Natural killer cell (primary cell): ENCODE measurements around the gene GPSM1. TPM values are rescaled to one million over a fixed set of nuclear protein-coding genes. Genes with fewer than 3 reads are reported as not detected.

Experiments used
- ATAC-seq, 3 donors: fragments of 150-1000 bp in 2 of 3; fragments of 200-7000 bp in 1 of 3; cut with Tn5 transposase; 1 replicate in 1 of 3; 2 replicates in 2 of 3; pipeline ENCODE4 v1.10.0; 2021; ENCODE audit warnings: mild to moderate bottlenecking in 2 of 3, moderate library complexity in 2 of 3
- DNase-seq, 2 donors: peaks; one replicate each; pipeline versions ENCODE4 v3.0.0 to v3.0.0-alpha.2; 2013 to 2021; ENCODE audit warnings: mixed read lengths in 1 of 2
- H3K27ac ChIP-seq: one replicate; pipeline ENCODE4 v1.5.1; 2013; ENCODE audit warnings: mild to moderate bottlenecking, low read length
- H3K27me3 ChIP-seq: one replicate; pipeline ENCODE4 v1.6.1; 2013; ENCODE audit warnings: low read length; ENCODE audit not compliant: control insufficient read depth, insufficient read depth
- H3K36me3 ChIP-seq: one replicate; pipeline ENCODE4 v1.6.1; 2013; ENCODE audit warnings: low read length; ENCODE audit not compliant: control insufficient read depth, insufficient read depth
- H3K4me1 ChIP-seq: one replicate; pipeline ENCODE4 v1.6.1; 2013; ENCODE audit warnings: low read length; ENCODE audit not compliant: control insufficient read depth, insufficient read depth
- H3K4me3 ChIP-seq: one replicate; pipeline ENCODE4 v1.5.1; 2013; ENCODE audit warnings: low read length
- H3K9me3 ChIP-seq: one replicate; pipeline ENCODE4 v1.6.1; 2013; ENCODE audit warnings: low read length; ENCODE audit not compliant: control insufficient read depth, insufficient read depth
- H3K27ac Mint-ChIP-seq, 2 donors: one replicate each; pipeline ENCODE4 v1.8.0; 2022; ENCODE audit warnings: mild to moderate bottlenecking in 2 of 2, mixed read lengths in 2 of 2, moderate library complexity in 1 of 2
- H3K27me3 Mint-ChIP-seq, 2 donors: one replicate each; pipeline ENCODE4 v1.8.0; 2022; ENCODE audit warnings: low read depth in 2 of 2, mixed read lengths in 2 of 2
- H3K36me3 Mint-ChIP-seq: one replicate; pipeline ENCODE4 v1.8.0; 2022; ENCODE audit warnings: mixed read lengths
- H3K4me1 Mint-ChIP-seq, 2 donors: one replicate each; pipeline ENCODE4 v1.8.0; 2022; ENCODE audit warnings: mixed read lengths in 2 of 2
- H3K4me3 Mint-ChIP-seq: one replicate; pipeline ENCODE4 v1.8.0; 2022; ENCODE audit warnings: mild to moderate bottlenecking, moderate library complexity, mixed read lengths
- H3K9me3 Mint-ChIP-seq, 2 donors: one replicate each; pipeline ENCODE4 v1.8.0; 2022; ENCODE audit warnings: mixed read lengths in 2 of 2
- CTCF ChIP-seq: fragments of 200-600 bp; IDR thresholded peaks from one replicate; pipeline ENCODE4 v1.8.0; 2022; ENCODE audit warnings: antibody characterized with exemption
- WGBS: methylation state at CpG from one replicate; pipeline ENCODE4 v1.1.7; 2013; ENCODE audit warnings: missing lambda C conversion rate; ENCODE audit not compliant: insufficient coverage; 5-methylcytosine and 5-hydroxymethylcytosine counted together
- intact Hi-C: fragments of 100-400 bp; cut with micrococcal nuclease; formaldehyde crosslinking; loops from one replicate; pipeline ENCODE4 v1.14.2; 2022
- total RNA-seq, 4 donors: library from RNA; stranded (reverse); fragments of 120-200 nt in 1 of 4; gene quantifications; one replicate each; pipeline versions ENCODE4 v1.2.3 to v1.2.4, GENCODE V29; 2013 to 2022

GPSM1 gene
- total RNA-seq, 3 donors from 2014 or later (not counting 1 experiment from before 2014, with no cell fraction given): 2.6 to 4.2 (median 3.4) TPM

- Mint-ChIP-seq H3K27ac (no peak overlapping the region), H3K9me3 (no peaks in the 10 kb centered on the region), H3K4me3 (no peak overlapping the region), H3K36me3 (no peaks in the 10 kb centered on the region), H3K27me3 (no peaks in the 10 kb centered on the region), H3K4me1 (no peaks in the 10 kb centered on the region)
- intact Hi-C loops: no loop called here
- H3K4me1 ChIP-seq: peaks cover 28% of the 10 kb centered on the region
- DNase-seq (no peak), ATAC-seq (no peak)
- H3K27ac ChIP-seq: no peak overlapping the region
- H3K36me3 ChIP-seq: no peaks in the 10 kb centered on the region
- TF ChIP-seq CTCF: no peak
- H3K9me3 ChIP-seq: no peaks in the 10 kb centered on the region
- H3K27me3 ChIP-seq: peaks cover 3% of the 10 kb centered on the region
- H3K4me3 ChIP-seq: no peak overlapping the region
- WGBS: 89% methylated on average over 21 of the region's 21 CpGs
These were observed 44.7 kb downstream of the GPSM1 start for GRCh38 chr9:136372006-136372405.

- Mint-ChIP-seq H3K4me3 (no peak overlapping the region), H3K36me3 (no peaks in the 10 kb centered on the region), H3K4me1 (no peaks in the 10 kb centered on the region), H3K27me3 (no peaks in the 10 kb centered on the region), H3K27ac (no peak overlapping the region), H3K9me3 (no peaks in the 10 kb centered on the region)
- no peak overlapping the region for H3K27ac ChIP-seq
- no peak for TF ChIP-seq CTCF
- DNase-seq (no peak), ATAC-seq (peak in 1 of 3 donors; percentile 59)
- peak overlapping the region; percentile 30 for H3K4me3 ChIP-seq
- intact Hi-C loops: no loop called here
- H3K27me3 ChIP-seq: peaks cover 3% of the 10 kb centered on the region
- H3K4me1 ChIP-seq: peaks cover 28% of the 10 kb centered on the region
- H3K36me3 ChIP-seq: no peaks in the 10 kb centered on the region
- H3K9me3 ChIP-seq: no peaks in the 10 kb centered on the region
- WGBS: 11% methylated on average over 21 of the region's 21 CpGs
These were observed 45.4 kb downstream of the GPSM1 start for GRCh38 chr9:136372561-136373299.

- DNase-seq: no peak
- TF ChIP-seq CTCF: no peak
- H3K4me3 Mint-ChIP-seq: no peak within 1 kb of the TSS
- Histone ChIP-seq H3K4me1 (peaks cover 28% of the 10 kb centered on the region), H3K27ac (no peak within 1 kb of the TSS), H3K36me3 (no peaks in the 10 kb centered on the region), H3K9me3 (no peaks in the 10 kb centered on the region), H3K4me3 (peak within 1 kb of the TSS; percentile 30), H3K27me3 (peaks cover 3% of the 10 kb centered on the region)
- H3K27ac Mint-ChIP-seq: no peak within 1 kb of the TSS
- intact Hi-C loops: no loop called here
- H3K9me3 Mint-ChIP-seq: no peaks in the 10 kb centered on the region
- no peaks in the 10 kb centered on the region for H3K27me3 Mint-ChIP-seq
- H3K4me1 Mint-ChIP-seq: no peaks in the 10 kb centered on the region
- ATAC-seq: peak in 2 of 3 donors; percentile 34 to 43
- H3K36me3 Mint-ChIP-seq: no peaks in the 10 kb centered on the region
- 52% methylated on average over 27 of the region's 27 CpGs for WGBS
These were observed 46.2 kb downstream of the GPSM1 start, which contains the start of gene CARD9 for GRCh38 chr9:136373300-136374182. Gene CARD9, minus strand, starts transcription at chr9:136373669. Its CDS starts 1,591 bp downstream, at chr9:136372078.
